ENCODE measurements around the gene ABHD17B. TPM values are rescaled to one million over a fixed set of nuclear protein-coding genes. Genes with fewer than 3 reads are reported as not detected.
A peak's percentile ranks its signal among the peaks of the same experiment; 100 is the strongest.

The ABHD17B gene
- total and polyA plus RNA-seq, 10 of the 15 experiments (the other 5 are each of a cell fraction or from before 2014, with no cell fraction given), result 3.5 to 21.4 (median 16.6) TPM

DNA sequence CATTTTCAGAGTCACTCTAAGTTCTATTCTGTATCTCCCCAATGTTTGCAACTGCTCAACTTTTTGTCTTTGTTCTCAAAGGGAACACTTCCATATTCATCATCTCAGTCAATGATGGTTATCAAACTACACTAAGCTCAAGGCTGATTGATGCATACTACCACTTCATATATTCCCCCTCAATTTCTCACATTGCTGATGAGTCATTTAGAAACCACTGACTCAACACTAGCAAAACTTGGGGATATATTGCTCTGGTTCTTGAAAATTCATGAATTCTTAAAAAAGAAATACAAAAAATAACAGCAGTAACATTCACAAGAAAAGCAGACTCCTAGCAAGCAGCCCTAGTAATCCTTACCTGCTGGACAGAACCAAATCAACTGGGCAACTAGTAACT lies 52.2 kb downstream of the ABHD17B start (continued):
- TF ChIP-seq, protein P1, sequence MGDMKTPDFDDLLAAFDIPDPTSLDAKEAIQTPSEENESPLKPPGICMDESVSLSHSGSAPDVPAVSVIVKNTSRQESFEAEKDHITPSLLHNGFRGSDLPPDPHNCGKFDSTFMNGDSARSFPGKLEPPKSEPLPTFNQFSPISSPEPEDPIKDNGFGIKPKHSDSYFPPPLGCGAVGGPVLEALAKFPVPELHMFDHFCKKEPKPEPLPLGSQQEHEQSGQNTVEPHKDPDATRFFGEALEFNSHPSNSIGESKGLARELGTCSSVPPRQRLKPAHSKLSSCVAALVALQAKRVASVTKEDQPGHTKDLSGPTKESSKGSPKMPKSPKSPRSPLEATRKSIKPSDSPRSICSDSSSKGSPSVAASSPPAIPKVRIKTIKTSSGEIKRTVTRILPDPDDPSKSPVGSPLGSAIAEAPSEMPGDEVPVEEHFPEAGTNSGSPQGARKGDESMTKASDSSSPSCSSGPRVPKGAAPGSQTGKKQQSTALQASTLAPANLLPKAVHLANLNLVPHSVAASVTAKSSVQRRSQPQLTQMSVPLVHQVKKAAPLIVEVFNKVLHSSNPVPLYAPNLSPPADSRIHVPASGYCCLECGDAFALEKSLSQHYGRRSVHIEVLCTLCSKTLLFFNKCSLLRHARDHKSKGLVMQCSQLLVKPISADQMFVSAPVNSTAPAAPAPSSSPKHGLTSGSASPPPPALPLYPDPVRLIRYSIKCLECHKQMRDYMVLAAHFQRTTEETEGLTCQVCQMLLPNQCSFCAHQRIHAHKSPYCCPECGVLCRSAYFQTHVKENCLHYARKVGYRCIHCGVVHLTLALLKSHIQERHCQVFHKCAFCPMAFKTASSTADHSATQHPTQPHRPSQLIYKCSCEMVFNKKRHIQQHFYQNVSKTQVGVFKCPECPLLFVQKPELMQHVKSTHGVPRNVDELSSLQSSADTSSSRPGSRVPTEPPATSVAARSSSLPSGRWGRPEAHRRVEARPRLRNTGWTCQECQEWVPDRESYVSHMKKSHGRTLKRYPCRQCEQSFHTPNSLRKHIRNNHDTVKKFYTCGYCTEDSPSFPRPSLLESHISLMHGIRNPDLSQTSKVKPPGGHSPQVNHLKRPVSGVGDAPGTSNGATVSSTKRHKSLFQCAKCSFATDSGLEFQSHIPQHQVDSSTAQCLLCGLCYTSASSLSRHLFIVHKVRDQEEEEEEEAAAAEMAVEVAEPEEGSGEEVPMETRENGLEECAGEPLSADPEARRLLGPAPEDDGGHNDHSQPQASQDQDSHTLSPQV (IDR thresholded peaks at IDR 0.05), result no peak
- TF ChIP-seq, protein P2, sequence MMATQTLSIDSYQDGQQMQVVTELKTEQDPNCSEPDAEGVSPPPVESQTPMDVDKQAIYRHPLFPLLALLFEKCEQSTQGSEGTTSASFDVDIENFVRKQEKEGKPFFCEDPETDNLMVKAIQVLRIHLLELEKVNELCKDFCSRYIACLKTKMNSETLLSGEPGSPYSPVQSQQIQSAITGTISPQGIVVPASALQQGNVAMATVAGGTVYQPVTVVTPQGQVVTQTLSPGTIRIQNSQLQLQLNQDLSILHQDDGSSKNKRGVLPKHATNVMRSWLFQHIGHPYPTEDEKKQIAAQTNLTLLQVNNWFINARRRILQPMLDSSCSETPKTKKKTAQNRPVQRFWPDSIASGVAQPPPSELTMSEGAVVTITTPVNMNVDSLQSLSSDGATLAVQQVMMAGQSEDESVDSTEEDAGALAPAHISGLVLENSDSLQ (IDR thresholded peaks at IDR 0.05), result peak; percentile 55; the same call in 1 of the 2 replicates
- TF ChIP-seq POLR2AphosphoS2 (IDR thresholded peaks at IDR 0.05; ENCODE audit: low read depth, low read length) (no peak), HDGF (IDR thresholded peaks at IDR 0.05) (no peak), ZNF24 (IDR thresholded peaks at IDR 0.05) (peak; percentile 62), ZNF207 (IDR thresholded peaks at IDR 0.05; ENCODE audit: borderline replicate concordance) (no peak), IRF4 (IDR thresholded peaks at IDR 0.05; ENCODE audit: low read depth, low read length) (0 out of 2 replicates have a peak, but pooled peaks have one; percentile 38), HDAC6 (IDR thresholded peaks at IDR 0.05; ENCODE audit: unreplicated experiment) (no peak), NFIC (IDR thresholded peaks at IDR 0.05; ENCODE audit: low read depth, low read length) (peak; percentile 21; the same call in 1 of the 2 replicates), RUNX3 (IDR thresholded peaks at IDR 0.05; ENCODE audit: low read length) (0 out of 2 replicates have a peak, but pooled peaks have one; percentile 13), EED (IDR thresholded peaks at IDR 0.05; ENCODE audit: low read depth) (no peak), MYB (IDR thresholded peaks at IDR 0.05; ENCODE audit: borderline replicate concordance, low read depth, low read length) (no peak)
- TF ChIP-seq, protein P3, sequence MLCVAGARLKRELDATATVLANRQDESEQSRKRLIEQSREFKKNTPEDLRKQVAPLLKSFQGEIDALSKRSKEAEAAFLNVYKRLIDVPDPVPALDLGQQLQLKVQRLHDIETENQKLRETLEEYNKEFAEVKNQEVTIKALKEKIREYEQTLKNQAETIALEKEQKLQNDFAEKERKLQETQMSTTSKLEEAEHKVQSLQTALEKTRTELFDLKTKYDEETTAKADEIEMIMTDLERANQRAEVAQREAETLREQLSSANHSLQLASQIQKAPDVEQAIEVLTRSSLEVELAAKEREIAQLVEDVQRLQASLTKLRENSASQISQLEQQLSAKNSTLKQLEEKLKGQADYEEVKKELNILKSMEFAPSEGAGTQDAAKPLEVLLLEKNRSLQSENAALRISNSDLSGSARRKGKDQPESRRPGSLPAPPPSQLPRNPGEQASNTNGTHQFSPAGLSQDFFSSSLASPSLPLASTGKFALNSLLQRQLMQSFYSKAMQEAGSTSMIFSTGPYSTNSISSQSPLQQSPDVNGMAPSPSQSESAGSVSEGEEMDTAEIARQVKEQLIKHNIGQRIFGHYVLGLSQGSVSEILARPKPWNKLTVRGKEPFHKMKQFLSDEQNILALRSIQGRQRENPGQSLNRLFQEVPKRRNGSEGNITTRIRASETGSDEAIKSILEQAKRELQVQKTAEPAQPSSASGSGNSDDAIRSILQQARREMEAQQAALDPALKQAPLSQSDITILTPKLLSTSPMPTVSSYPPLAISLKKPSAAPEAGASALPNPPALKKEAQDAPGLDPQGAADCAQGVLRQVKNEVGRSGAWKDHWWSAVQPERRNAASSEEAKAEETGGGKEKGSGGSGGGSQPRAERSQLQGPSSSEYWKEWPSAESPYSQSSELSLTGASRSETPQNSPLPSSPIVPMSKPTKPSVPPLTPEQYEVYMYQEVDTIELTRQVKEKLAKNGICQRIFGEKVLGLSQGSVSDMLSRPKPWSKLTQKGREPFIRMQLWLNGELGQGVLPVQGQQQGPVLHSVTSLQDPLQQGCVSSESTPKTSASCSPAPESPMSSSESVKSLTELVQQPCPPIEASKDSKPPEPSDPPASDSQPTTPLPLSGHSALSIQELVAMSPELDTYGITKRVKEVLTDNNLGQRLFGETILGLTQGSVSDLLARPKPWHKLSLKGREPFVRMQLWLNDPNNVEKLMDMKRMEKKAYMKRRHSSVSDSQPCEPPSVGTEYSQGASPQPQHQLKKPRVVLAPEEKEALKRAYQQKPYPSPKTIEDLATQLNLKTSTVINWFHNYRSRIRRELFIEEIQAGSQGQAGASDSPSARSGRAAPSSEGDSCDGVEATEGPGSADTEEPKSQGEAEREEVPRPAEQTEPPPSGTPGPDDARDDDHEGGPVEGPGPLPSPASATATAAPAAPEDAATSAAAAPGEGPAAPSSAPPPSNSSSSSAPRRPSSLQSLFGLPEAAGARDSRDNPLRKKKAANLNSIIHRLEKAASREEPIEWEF (IDR thresholded peaks at IDR 0.05; ENCODE audit: insufficient replicate concordance, low read depth, low read length), result no peak
- TF ChIP-seq, protein P4, sequence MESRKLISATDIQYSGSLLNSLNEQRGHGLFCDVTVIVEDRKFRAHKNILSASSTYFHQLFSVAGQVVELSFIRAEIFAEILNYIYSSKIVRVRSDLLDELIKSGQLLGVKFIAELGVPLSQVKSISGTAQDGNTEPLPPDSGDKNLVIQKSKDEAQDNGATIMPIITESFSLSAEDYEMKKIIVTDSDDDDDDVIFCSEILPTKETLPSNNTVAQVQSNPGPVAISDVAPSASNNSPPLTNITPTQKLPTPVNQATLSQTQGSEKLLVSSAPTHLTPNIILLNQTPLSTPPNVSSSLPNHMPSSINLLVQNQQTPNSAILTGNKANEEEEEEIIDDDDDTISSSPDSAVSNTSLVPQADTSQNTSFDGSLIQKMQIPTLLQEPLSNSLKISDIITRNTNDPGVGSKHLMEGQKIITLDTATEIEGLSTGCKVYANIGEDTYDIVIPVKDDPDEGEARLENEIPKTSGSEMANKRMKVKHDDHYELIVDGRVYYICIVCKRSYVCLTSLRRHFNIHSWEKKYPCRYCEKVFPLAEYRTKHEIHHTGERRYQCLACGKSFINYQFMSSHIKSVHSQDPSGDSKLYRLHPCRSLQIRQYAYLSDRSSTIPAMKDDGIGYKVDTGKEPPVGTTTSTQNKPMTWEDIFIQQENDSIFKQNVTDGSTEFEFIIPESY (IDR thresholded peaks at IDR 0.05), result no peak
- TF ChIP-seq, protein P5, sequence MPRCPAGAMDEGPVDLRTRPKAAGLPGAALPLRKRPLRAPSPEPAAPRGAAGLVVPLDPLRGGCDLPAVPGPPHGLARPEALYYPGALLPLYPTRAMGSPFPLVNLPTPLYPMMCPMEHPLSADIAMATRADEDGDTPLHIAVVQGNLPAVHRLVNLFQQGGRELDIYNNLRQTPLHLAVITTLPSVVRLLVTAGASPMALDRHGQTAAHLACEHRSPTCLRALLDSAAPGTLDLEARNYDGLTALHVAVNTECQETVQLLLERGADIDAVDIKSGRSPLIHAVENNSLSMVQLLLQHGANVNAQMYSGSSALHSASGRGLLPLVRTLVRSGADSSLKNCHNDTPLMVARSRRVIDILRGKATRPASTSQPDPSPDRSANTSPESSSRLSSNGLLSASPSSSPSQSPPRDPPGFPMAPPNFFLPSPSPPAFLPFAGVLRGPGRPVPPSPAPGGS (IDR thresholded peaks at IDR 0.05; ENCODE audit: borderline replicate concordance, insufficient read depth, low read depth, low read length, poor library complexity, severe bottlenecking), result no peak
